IgD-negative memory B cell (primary cell): ENCODE results near the gene TARBP2. TPM values are rescaled to one million over a fixed set of nuclear protein-coding genes. Genes with fewer than 3 reads are reported as not detected.
"Not testable (repeated sequence)": the region's sequence is repeated elsewhere in the genome, so short reads cannot be mapped to it uniquely, and the experiment has no call there.

Source experiments
- H3K27ac Mint-ChIP-seq, 3 donors: one replicate each; pipeline ENCODE4 v1.8.0; 2020 to 2022; ENCODE audit warnings: mild to moderate bottlenecking in 3 of 3, mixed read lengths in 3 of 3, moderate library complexity in 1 of 3
- H3K27me3 Mint-ChIP-seq: one replicate; pipeline ENCODE4 v1.8.0; 2021; ENCODE audit warnings: mixed read lengths
- H3K36me3 Mint-ChIP-seq: one replicate; pipeline ENCODE4 v1.8.0; 2020; ENCODE audit warnings: mild to moderate bottlenecking, mixed read lengths
- H3K4me1 Mint-ChIP-seq, 3 donors: one replicate each; pipeline ENCODE4 v1.8.0; 2020 to 2022; ENCODE audit warnings: mixed read lengths in 3 of 3, mild to moderate bottlenecking in 1 of 3
- H3K4me3 Mint-ChIP-seq, 4 donors: one replicate each; pipeline ENCODE4 v1.8.0; 2020 to 2022; ENCODE audit warnings: mild to moderate bottlenecking in 4 of 4, mixed read lengths in 4 of 4, moderate library complexity in 3 of 4
- H3K9me3 Mint-ChIP-seq, 3 donors: one replicate each; pipeline ENCODE4 v1.8.0; 2020 to 2021; ENCODE audit warnings: mixed read lengths in 3 of 3, mild to moderate bottlenecking in 1 of 3
- polyA plus RNA-seq: library from polyadenylated mRNA; unstranded; fragments of 300-500 nt; fragmentation: Illumina TruSeq; gene quantifications from one replicate; pipeline ENCODE4 v1.2.3, GENCODE V29; 2021

TARBP2 gene
- polyA plus RNA-seq, 1 donor from 2014 or later: 20.8 TPM

DNA sequence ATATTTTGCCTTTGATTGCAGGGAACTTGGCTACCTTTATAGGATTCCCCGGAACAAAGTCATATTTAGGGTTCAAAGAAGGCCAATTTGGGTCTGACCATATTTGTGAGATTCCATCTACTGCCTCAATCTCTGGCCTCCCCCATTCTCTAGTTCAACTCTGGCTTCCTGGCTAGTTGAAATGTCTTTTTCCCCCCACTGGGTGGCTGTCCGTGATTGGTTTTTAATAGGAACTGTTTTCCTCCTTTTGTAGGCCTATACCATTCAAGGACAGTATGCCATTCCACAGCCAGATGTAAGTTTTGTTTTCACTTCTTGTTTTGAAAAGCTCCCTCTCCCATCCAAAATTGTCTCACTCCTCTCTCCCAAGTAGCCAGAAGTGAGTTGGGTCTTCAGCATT, 35.4 kb upstream of the TARBP2 start:
- Mint-ChIP-seq H3K9me3 (no peaks in the 10 kb centered on the region), H3K4me3 (peak overlapping the region in 2 of 4 donors; percentile 5 to 25), H3K36me3 (peaks cover 2% of the 10 kb centered on the region), H3K27me3 (no peaks in the 10 kb centered on the region), H3K27ac (no peak overlapping the region), H3K4me1 (peaks cover 0 to 9% (median 5%) of the 10 kb centered on the region in 3 donors)

DNA sequence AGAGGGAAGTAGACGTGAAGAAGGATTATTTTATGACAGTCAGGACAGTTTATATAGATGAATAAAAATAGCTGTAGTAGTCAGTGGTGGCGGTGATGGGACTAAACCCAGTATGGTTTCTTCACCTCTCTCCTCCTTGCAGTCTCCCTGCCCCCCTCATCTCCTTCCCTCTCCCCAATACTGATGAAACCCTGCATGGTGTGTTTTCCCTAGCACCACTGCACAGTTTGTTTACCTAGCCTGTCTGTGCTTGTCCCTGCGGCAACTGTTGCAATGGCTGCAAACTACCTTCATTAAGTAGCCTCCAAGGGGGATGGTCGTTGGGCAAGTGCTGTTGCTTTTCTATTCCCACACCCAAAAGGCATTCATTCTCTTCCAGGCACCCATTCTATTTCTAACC, 34.4 kb upstream of the TARBP2 start:
- Mint-ChIP-seq H3K27ac (no peak overlapping the region), H3K4me3 (no peak overlapping the region)

DNA sequence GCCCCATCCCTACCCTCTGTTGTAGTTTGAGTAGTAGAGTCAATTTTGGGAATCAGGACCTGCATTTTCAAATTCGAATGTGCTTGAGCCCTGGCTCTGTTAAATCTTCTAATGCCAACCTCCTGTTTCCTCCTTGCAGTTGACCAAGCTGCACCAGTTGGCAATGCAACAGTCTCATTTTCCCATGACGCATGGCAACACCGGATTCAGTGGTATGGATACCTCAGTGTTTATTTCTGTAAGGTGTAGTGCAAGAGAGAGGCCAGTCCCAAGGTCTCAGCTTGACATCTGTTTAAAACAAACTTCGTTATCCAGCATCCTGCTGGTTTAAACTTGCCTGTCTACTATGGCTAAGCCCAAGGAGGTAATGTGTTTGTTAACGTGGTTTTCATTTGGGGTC, 34.0 kb upstream of the TARBP2 start:
- no peaks in the 10 kb centered on the region for H3K27me3 Mint-ChIP-seq
- H3K9me3 Mint-ChIP-seq: no peaks in the 10 kb centered on the region
- H3K36me3 Mint-ChIP-seq: peaks cover 2% of the 10 kb centered on the region
- no peak overlapping the region for H3K4me3 Mint-ChIP-seq
- H3K4me1 Mint-ChIP-seq: peaks cover 3 to 11% (median 6%) of the 10 kb centered on the region in 3 donors
- no peak overlapping the region for H3K27ac Mint-ChIP-seq

More for the DNA sequence above, 34.4 kb upstream of the TARBP2 start:
- H3K9me3 Mint-ChIP-seq: no peaks in the 10 kb centered on the region
- peaks cover 2% of the 10 kb centered on the region for H3K36me3 Mint-ChIP-seq
- no peaks in the 10 kb centered on the region for H3K27me3 Mint-ChIP-seq
- H3K4me1 Mint-ChIP-seq: peaks cover 2 to 8% (median 5%) of the 10 kb centered on the region in 3 donors

DNA sequence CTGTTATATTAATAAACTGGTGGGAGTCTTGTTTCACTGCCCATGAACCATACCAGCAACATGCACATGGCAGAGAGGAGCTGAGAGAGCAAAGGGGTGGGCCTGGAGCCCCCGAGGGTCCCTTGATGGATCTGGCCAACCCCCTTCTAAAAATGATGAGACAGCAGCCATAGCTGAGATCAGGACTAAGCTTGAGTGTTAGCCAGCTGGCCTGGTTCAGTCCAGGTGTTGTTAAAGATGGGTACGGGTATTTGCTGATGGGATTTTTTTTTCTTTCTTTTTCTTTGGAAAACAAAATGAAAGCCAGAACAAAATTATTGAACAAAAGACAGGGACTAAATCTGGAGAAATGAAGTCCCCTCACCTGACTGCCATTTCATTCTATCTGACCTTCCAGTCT, 33.2 kb upstream of the TARBP2 start:
- Mint-ChIP-seq H3K4me1 (peaks cover 6 to 10% (median 8%) of the 10 kb centered on the region in 3 donors), H3K27ac (peak overlapping the region in 2 of 3 donors; percentile 43 to 56), H3K4me3 (no peak overlapping the region), H3K27me3 (no peaks in the 10 kb centered on the region), H3K9me3 (no peaks in the 10 kb centered on the region), H3K36me3 (peaks cover 2% of the 10 kb centered on the region)

DNA sequence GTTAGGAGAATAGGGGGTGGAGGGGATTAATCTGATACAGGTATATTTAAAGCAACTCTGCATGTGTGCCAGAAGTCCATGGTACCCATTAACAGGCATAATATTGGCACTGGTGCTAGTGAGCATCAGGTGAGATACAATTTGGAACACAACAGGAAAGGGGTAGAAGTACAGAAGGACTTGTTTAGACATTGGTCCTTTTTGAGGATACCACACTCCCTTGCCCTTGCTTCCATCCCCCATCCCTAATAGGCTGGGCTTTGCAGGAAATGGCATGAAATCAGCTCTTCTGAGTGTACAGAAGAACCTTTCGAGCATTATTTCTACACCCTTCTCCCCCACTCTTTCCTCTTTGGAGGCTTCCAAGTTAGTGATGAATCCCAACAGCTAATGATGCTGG, 32.8 kb upstream of the TARBP2 start:
- Mint-ChIP-seq H3K27ac (peak overlapping the region in 2 of 3 donors; percentile 59 to 83), H3K9me3 (no peaks in the 10 kb centered on the region), H3K4me3 (no peak overlapping the region), H3K4me1 (peaks cover 6 to 10% (median 8%) of the 10 kb centered on the region in 3 donors), H3K36me3 (peaks cover 2% of the 10 kb centered on the region), H3K27me3 (no peaks in the 10 kb centered on the region)

DNA sequence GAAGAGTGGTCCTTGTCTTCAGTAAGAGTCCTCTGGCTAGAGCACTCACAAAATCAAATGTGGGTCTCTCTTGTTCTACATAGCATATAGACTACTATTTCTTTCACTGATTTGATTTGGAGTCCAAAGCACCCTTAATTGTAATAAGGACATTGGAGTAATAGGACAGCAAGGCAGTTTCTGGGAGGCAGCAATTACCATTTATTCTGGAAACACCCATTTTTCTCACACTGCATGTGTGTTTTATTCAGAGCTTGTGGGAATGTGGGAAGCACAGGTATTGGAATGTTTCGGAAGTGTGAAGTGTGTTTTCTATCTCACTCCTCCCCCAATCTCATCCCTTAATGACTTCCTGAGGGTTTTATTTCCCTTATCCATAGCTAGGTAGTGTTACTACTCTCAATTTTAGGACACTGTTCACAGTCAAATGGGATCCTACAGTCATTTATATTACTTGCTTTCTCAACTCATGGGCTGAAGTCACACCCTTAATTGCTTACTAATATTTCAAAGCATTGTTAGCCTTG, 29.0 kb upstream of the TARBP2 start:
- Mint-ChIP-seq H3K4me1 (peaks cover 13 to 19% (median 18%) of the 10 kb centered on the region in 3 donors), H3K27me3 (no peaks in the 10 kb centered on the region), H3K27ac (peak overlapping the region in 1 of 3 donors; percentile 49), H3K4me3 (no peak overlapping the region), H3K9me3 (no peaks in the 10 kb centered on the region), H3K36me3 (peaks cover 2% of the 10 kb centered on the region)

DNA sequence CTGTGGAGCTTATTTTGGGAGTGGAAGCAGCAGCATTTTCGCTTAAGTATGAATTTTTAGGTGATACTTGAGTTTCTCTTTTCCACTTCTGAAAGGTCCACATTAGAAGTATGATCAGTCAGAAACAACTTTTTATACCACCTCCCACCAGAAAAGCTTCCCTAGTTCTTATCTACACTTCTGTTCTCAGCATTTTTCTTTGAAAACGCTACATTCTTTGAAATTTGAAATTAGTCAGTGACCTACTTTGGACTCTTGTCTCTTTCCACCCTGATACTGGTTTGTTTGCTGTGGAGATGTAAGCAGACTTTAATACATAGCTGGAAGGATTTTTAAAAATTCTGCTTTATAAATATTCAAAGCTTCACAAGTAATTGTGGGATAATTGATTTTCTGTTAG, 27.0 kb upstream of the TARBP2 start:
- peaks cover 2% of the 10 kb centered on the region for H3K36me3 Mint-ChIP-seq
- H3K9me3 Mint-ChIP-seq: no peaks in the 10 kb centered on the region
- peak overlapping the region in 1 of 4 donors; percentile 17 for H3K4me3 Mint-ChIP-seq
- H3K27me3 Mint-ChIP-seq: no peaks in the 10 kb centered on the region
- H3K4me1 Mint-ChIP-seq: peaks cover 13 to 19% (median 15%) of the 10 kb centered on the region in 3 donors
- peak overlapping the region in 1 of 3 donors; percentile 70 for H3K27ac Mint-ChIP-seq

DNA sequence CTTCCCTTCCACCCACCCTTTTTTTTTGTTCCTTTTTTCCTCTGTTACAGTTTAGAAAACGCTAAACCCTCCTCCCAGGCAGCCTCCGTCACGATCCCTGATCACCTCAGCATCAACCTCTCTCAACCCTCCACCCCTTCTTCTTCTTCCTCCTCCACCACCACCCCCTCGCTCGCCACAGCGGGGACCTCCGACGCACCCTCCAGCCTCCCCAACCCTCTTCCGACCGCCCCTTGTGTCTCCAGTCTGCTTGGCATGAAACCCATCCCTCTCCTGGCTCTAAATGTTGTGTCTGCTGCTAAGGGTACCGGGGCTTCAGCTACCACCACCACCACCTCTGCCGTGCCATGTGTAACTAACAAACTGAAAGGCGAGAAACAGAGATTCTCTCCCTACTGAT, 26.3 kb upstream of the TARBP2 start:
- Mint-ChIP-seq H3K4me3 (peak overlapping the region in 2 of 4 donors; percentile 5 to 39), H3K27ac (peak overlapping the region in 2 of 3 donors; percentile 58 to 70), H3K4me1 (peaks cover 13 to 19% (median 15%) of the 10 kb centered on the region in 3 donors), H3K27me3 (no peaks in the 10 kb centered on the region), H3K36me3 (peaks cover 2% of the 10 kb centered on the region), H3K9me3 (no peaks in the 10 kb centered on the region)

DNA sequence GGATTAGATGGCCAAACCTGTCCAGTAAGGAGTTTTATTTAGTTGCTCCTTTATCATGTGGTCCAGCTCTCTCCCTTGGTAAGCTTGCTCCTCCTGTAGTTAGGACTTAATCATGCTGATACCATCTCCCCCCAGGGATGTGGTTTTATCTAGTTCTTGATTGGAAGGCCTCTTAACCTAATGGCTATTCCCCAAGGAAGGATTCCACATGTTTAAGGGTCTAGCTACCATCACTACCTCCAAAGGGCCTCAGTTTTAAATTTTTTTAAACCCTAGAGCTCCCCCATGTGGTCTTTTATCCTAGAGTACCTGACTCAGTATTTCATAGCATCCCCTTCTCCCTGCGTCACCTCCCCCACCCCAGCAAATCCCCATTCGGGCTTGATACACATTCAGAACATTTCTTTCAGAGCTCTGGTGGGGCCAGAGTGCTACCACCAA, 24.3 kb upstream of the TARBP2 start:
- Mint-ChIP-seq H3K36me3 (peaks cover 3% of the 10 kb centered on the region), H3K27me3 (no peaks in the 10 kb centered on the region), H3K4me1 (peaks cover 12 to 19% (median 15%) of the 10 kb centered on the region in 3 donors), H3K27ac (peak overlapping the region in 1 of 3 donors; percentile 75), H3K4me3 (peak overlapping the region in 2 of 4 donors; percentile 20 to 38), H3K9me3 (no peaks in the 10 kb centered on the region)

DNA sequence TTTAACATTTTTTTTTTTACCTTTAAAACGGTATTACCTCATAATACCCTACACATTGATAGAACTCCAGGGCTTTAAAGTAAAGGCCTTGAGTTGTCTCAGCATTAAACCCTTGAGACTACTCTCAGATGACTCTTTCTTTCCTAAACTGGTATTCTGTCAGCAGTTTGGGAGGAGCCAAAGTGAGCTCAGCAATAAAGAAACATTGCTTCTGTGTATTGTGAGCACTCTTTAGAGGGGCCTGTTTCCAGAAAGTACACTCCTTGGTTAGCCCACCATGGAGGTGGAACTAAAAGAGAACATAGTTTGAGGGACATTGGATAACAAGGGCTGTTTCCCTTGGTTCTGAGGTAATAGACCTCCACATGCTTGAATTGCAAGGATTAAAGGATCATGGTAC, 22.2 kb upstream of the TARBP2 start:
- Mint-ChIP-seq H3K9me3 (no peaks in the 10 kb centered on the region), H3K4me3 (no peak overlapping the region), H3K27me3 (no peaks in the 10 kb centered on the region), H3K36me3 (peaks cover 5% of the 10 kb centered on the region), H3K4me1 (peaks cover 10 to 18% (median 13%) of the 10 kb centered on the region in 3 donors), H3K27ac (peak overlapping the region in 1 of 3 donors; percentile 25)

DNA sequence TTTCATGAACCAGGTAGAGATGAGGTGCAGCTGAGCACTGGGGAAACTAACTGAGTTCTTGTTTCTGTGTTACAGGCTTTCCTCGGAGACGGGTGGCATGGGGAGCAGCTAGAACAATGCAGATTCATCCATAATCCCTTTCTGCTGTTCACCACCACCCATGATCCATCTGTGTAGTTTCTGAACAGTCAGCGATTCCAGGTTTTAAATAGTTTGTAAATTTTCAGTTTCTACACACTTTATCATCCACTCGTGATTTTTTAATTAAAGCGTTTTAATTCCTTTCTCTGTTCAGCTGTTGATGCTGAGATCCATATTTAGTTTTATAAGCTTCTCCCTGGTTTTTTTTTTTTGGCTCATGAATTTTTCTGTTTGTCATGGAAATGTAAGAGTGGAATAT, 21.8 kb upstream of the TARBP2 start:
- peak overlapping the region in 1 of 3 donors; percentile 25 for H3K27ac Mint-ChIP-seq
- H3K9me3 Mint-ChIP-seq: no peaks in the 10 kb centered on the region
- peaks cover 6 to 14% (median 13%) of the 10 kb centered on the region in 3 donors for H3K4me1 Mint-ChIP-seq
- no peak overlapping the region for H3K4me3 Mint-ChIP-seq
- no peaks in the 10 kb centered on the region for H3K27me3 Mint-ChIP-seq
- H3K36me3 Mint-ChIP-seq: peaks cover 5% of the 10 kb centered on the region

DNA sequence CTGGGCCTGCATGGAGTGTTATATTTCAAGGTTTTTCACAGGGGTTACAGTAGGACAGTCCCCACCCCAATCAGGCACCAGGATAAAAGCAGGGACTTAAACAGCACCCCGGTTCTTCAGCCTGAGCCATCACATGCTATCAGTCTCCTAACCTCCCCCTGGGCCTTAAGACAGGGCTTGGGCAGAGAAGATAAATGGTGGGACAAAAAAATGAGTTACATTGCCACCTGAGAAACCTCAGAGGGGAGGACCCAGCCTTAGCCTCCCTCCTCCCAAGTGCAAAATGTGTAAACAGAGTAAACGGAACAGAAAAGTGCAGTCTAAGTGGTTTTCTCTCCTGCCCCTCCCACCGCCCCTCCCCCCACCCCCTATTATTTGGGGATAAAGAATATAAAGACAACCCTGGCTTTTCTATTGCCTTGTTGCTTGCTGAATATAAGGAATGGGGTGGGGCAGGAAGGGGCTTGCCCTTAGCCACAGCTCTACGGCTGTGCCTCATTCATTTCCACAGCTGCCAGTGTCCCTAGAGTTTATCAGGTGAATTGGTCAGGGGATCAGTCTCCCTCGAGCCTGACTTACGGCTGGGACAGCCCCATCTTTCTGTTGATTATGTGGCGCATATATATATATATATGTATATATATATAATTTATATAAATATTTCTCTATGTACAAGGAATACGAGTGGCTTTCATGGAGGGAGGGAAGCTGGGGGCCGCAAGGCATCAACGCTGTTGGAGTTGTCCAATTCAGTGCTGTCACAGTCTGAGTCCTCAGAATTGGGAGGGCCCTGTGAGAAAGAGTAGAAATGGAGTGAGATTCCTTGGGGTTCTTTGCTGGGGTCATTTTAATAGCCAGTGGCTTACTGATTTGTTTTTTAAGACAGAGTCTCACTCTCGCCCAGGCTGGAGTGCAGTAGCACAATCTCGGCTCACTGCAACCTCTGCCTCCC, 20.3 kb upstream of the TARBP2 start:
- Mint-ChIP-seq H3K4me1 (peaks cover 0 to 11% (median 10%) of the 10 kb centered on the region in 3 donors), H3K27me3 (no peaks in the 10 kb centered on the region), H3K36me3 (peaks cover 2% of the 10 kb centered on the region), H3K4me3 (no peak overlapping the region), H3K9me3 (no peaks in the 10 kb centered on the region), H3K27ac (peak overlapping the region in 1 of 3 donors; percentile 85)

DNA sequence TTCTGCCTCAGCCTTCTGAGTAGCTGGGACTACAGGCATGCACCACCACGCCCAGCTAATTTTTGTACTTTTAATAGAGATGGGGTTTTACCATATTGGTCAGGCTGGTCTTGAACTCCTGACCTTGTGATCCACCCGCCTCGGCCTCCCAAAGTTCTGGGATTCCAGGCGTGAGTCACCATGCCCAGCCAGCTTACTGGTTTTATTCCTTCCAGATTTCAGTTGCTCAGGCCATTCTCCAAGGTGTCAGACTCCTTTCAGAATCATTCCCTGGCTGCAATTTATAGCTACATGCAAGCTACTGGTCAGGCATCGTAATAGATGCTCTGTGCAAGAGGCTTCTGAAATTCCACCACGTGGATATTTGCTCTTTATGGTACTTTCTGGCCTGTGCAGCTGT, 19.6 kb upstream of the TARBP2 start:
- Mint-ChIP-seq H3K27ac (peak overlapping the region in 2 of 3 donors; percentile 5 to 85), H3K4me1 (peaks cover 0 to 11% (median 10%) of the 10 kb centered on the region in 3 donors)
- not testable (repeated sequence) for H3K27me3 Mint-ChIP-seq, H3K9me3 Mint-ChIP-seq, H3K4me3 Mint-ChIP-seq, H3K36me3 Mint-ChIP-seq

DNA sequence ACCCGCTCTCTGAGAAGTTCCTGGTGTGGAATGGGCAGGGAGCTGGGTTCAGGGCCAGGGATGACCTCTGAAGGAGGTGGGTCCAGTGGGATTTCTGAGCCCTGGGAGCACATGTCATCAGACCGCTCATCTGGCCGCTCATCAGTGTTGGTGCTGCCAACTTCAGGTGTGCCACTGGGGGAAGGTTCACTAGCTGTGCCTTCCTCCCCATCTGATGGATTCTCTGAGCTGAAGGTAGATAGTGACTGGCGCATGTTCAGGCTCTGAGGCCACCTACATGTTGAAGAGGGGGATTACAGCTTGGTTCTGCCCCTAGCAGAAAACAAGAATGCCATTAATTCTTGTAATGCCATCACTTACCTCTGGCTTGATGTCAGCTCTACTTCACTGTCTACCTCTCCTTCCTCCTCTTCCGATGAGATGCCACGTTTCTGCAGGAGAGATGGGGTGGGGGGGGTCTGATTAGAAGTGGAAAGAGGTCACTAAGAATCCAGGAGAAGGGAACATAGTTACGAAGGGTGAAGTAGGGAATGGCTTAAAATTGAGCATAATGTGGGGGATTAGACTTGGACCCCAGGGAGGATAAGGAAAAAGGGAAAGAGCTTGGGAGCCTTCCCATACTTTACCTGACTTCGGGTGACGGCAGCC, 19.0 kb upstream of the TARBP2 start:
- Mint-ChIP-seq H3K36me3 (peaks cover 2% of the 10 kb centered on the region), H3K27me3 (no peaks in the 10 kb centered on the region), H3K4me1 (peaks cover 0 to 6% (median 5%) of the 10 kb centered on the region in 3 donors), H3K27ac (peak overlapping the region in 2 of 3 donors; percentile 5 to 57), H3K4me3 (no peak overlapping the region), H3K9me3 (no peaks in the 10 kb centered on the region)
